IPS-NIHi7 (cell line): ENCODE measurements around the gene UPF2.
"Not testable (repeated sequence)": the region's sequence is repeated elsewhere in the genome, so short reads cannot be mapped to it uniquely, and the experiment has no call there.

Experiments used
- DNase-seq: peaks from one replicate; pipeline ENCODE4 v3.0.0; 2012; ENCODE audit warnings: mixed read lengths; ENCODE audit errors: extremely low spot score

UPF2 gene, protein sequence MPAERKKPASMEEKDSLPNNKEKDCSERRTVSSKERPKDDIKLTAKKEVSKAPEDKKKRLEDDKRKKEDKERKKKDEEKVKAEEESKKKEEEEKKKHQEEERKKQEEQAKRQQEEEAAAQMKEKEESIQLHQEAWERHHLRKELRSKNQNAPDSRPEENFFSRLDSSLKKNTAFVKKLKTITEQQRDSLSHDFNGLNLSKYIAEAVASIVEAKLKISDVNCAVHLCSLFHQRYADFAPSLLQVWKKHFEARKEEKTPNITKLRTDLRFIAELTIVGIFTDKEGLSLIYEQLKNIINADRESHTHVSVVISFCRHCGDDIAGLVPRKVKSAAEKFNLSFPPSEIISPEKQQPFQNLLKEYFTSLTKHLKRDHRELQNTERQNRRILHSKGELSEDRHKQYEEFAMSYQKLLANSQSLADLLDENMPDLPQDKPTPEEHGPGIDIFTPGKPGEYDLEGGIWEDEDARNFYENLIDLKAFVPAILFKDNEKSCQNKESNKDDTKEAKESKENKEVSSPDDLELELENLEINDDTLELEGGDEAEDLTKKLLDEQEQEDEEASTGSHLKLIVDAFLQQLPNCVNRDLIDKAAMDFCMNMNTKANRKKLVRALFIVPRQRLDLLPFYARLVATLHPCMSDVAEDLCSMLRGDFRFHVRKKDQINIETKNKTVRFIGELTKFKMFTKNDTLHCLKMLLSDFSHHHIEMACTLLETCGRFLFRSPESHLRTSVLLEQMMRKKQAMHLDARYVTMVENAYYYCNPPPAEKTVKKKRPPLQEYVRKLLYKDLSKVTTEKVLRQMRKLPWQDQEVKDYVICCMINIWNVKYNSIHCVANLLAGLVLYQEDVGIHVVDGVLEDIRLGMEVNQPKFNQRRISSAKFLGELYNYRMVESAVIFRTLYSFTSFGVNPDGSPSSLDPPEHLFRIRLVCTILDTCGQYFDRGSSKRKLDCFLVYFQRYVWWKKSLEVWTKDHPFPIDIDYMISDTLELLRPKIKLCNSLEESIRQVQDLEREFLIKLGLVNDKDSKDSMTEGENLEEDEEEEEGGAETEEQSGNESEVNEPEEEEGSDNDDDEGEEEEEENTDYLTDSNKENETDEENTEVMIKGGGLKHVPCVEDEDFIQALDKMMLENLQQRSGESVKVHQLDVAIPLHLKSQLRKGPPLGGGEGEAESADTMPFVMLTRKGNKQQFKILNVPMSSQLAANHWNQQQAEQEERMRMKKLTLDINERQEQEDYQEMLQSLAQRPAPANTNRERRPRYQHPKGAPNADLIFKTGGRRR

DNA sequence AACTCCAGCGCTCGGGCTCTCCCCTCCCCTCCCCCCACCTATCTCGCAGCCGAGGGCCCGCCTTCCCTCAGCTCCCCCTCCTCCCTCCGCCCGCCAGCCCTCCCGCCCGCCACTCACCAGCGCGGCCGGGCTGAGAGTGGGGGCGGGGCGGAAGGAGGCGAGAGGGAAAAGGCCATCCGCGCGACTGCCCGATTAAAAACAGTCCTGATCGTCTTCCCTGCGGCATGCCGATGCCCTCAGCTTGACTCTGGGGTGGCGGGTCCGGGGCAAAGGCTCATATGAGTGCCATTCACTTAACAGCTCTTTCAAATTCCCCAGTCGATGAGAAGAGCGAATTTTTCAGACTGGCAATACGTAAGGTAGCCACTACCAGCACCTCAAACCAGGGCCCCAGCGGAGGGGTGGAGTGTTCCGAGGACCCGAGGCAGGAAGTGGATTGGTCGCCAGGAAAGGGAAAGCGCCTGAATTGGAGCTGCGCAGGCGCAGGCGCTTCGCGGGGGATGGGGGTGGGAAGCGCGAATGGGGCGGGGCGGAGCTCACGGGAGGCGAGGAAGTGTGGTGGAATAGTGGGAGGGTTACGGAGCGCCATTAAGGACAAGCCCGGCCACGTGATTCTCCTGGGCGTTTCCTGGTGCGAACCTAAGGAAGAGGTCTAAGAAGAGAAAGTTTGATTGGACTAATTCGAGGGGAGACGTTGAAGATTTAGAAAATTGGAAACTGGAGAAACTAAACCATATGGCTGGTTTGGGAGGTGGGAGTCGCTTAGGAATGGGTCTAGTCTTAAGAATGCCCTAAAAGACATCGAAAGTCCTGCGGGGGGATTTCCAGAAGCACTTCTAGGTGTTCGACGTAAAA is at the start of gene UPF2:
Gene UPF2 (minus strand): TSS at position 13 of the 855 bp plus-strand sequence. CDS start 7,386 bp downstream, outside the sequence.
- DNase-seq = peak; percentile 99

- no peak for DNase-seq
Observed at GRCh38 chr10:12091421-12091820, 48.8 kb upstream of the UPF2 start.

DNA sequence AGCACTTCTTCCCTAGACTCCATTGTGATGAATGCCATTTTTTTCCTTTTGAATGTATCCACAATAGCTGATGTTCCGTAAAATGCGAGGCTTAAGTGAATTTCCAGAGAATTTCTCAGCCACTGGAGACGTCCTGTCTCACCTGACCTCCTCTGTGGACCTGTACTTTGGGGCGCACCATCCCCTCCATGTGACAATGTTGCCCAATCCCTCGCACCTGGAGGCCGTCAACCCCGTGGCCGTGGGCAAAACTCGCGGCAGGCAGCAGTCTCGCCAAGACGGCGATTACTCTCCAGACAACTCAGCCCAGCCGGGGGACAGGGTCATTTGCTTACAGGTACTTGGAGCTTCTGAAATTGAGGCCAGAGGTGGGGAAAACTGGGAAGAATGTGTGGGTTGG is 46.3 kb upstream of the UPF2 start:
- DNase-seq = no peak

GRCh38 chr10:12081879-12082557 is 39.4 kb upstream of the UPF2 start:
- no peak for DNase-seq

GRCh38 chr10:12081470-12081869 is 38.9 kb upstream of the UPF2 start:
- no peak for DNase-seq

DNA sequence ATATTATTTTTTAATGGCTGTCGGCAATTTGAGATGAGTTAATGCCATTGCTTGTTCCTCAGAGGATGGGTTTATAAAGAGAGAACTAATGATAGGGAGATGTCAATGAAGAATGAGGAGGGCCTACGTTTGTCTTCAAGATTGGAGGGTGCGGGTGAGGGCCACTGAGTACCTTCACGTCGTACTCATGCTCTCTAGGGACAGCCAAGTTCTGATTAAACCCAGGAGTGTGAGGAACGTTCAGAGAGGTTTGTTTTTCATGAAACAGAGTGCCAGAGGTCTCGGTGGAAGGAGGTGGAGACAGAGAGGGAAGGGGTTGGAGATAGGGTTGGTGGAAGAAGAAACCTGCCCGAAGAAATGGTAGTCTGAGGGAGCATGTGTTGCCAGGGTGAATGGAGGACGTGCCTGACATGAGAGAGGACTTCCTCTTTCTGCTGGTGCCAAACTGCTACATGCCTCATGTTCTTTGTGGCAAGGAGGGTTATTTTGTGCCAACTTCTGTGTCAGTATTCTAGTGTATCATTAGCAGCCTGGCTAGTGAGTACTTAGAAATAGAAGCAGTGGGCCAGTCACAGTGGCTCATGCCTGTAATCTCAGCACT is 35.1 kb upstream of the UPF2 start:
- no peak for DNase-seq

GRCh38 chr10:12073526-12073925 is 30.9 kb upstream of the UPF2 start:
- no peak for DNase-seq

- not testable (repeated sequence) for DNase-seq
Observed at GRCh38 chr10:12071441-12071840, 28.8 kb upstream of the UPF2 start.

DNA sequence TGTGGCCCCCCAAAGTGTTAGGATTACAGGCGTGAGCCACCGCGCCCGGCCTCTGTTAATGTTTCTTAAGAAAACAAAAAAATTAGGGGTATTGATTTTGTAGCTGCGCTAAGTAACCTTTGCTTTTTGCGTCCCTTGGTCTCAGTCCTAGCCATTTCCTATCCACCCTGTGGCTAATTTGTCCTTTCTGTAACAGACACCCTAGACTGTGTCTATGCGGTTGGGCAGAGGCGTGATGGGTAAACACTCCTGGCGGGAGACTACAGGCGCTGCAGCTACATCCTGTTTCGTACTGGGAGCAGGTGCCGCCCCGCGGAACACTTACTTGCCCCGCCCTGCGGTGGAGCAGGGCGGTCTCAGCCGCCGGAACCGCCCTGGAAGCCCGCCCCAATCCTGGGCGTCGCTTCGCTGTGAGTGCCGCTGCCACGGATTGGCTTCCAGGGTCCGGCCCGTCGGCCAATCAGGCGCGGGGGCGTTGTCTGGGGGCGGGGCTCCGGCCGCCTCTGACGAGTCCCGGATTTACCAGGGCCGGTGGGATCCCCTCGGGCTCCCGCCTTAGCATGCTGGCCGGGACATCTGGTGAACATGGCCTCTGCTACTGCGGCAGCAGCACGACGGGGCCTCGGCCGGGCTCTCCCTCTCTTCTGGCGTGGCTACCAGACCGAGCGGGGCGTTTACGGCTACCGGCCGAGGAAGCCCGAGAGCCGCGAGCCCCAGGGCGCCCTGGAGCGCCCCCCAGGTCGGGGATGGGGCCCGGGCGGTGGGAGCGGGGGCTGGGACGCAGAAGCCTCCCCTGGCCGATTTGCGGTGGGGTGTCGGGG is 26.1 kb upstream of the UPF2 start, which contains the start of gene DHTKD1:
Gene DHTKD1 (plus strand): TSS at position 506 of the 821 bp plus-strand sequence. CDS start 80 bp downstream, at position 586.
- peak; percentile 100 for DNase-seq

DNA sequence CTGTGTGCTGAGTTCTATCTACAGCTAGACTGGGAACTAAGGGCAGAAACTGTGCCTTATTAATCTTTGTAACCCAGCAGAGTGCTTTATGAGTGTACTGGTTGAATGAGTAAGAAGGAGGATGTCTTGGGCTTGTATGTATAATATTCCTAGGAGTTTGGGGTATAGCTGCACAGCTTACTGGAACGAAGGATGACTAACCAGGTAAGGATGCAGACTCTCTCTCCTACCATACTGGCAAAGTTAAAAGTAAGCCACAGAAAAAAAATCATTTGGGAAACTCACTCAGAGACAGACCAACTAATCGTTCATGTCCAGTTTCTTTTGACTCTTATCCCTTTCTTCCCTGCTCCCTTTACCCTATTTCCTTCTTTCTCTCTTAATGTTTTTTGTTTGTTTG is 24.7 kb upstream of the UPF2 start:
- no peak for DNase-seq

- no peak for DNase-seq
Observed at GRCh38 chr10:12063483-12063818, 20.8 kb upstream of the UPF2 start.

GRCh38 chr10:12062754-12063482 is 20.3 kb upstream of the UPF2 start:
- DNase-seq = no peak

DNA sequence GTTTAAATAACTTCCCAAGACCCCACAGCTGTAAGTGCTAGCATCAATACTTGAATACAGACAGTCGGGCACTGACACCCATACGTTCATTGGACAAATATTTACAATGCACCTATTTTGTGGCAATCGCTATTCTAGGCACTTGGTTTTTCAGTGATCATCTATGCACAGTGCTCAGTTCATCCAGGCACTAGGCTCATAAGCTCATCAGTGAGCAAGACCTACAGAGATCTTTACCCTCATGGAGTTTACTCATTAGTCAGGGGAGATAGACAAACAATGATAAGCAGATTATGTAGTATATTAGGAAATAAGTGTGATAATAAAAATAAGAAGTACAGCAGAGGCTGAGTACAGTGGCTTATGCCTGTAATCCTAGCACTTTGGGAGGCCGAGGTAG is 18.5 kb upstream of the UPF2 start:
- no peak for DNase-seq

DNA sequence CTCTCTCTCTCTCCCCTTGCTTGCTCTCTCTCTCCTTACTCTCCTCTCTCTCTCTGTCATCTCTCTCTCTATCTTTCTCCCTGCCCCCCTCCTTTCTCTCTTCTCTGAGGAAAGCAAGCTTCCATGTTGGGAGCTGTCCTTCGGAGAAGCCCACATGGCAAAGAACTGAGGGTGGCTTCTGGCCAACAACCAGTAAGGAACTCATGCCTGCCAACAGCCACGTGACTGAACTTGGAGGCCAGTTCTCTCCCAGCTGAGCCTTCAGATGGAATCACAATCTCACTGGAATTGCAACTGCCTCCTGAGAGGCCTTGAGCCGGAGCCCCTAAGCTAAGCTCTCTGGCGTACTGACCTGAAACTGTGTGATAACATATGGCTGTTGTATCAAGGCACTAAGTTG is 14.1 kb upstream of the UPF2 start:
- no peak for DNase-seq

DNA sequence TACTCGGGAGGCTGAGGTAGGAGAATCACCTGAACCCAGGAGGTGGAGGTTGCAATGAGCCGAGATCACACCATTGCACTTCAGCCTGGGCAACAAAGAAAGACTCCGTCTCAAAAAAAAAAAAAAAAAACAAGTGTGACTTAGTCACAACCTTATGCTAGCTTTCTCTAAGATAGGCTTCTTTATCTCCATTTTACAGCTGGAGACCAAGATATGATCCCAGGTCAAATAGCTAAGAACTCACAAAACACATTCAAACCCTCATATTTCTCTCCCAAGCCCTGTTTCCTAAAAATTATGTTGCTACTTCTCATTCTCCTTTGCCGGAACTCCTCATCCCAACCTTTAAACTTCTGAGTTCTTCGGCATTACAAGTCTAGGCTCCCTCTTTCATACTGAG is 13.1 kb upstream of the UPF2 start:
- no peak for DNase-seq

GRCh38 chr10:12051241-12051640 is 8.6 kb upstream of the UPF2 start:
- DNase-seq = no peak

DNA sequence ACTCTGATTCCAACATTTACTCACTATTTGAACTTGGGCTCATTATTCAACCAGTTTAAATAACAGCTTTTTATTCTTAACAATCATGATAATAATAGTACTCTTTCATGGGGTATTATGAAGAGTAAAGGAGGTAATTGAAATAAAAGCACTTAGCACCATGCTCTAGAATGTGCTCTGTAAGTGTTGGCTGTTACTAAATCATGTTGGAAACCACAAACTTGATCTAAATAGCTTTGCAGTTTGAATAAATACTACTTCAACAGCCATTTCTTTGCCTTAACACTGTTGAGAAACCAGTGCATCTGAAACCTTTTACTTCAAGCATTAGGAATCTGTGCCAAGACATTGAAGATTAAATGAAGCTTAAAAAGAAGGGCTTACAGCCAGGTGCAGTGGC is 7.9 kb upstream of the UPF2 start:
- no peak for DNase-seq

GRCh38 chr10:12048547-12048946 is 5.9 kb upstream of the UPF2 start:
- DNase-seq = no peak
